ENCODE data around the gene TSKU.

DNA sequence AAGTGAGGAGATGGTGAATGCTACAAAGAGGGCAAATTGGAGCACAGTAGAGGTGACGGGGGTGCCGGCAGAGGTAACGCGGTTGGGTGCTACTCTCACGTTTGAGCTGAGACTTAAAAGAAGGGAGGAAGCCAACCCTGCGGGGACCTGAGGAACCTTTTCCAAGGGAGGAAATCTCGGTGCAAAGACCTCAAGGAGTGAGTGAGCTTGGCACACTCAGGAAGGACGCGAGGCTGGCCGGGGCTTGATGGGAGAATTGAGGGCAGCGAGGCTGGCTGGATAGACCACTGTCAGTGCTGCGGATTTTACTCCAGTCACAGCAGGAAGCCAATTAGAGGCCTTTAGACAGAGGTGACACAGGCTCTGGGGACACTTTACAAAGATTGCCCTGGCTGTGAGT is 25.0 kb downstream of the TSKU start:
- TF ChIP-seq, protein P1, sequence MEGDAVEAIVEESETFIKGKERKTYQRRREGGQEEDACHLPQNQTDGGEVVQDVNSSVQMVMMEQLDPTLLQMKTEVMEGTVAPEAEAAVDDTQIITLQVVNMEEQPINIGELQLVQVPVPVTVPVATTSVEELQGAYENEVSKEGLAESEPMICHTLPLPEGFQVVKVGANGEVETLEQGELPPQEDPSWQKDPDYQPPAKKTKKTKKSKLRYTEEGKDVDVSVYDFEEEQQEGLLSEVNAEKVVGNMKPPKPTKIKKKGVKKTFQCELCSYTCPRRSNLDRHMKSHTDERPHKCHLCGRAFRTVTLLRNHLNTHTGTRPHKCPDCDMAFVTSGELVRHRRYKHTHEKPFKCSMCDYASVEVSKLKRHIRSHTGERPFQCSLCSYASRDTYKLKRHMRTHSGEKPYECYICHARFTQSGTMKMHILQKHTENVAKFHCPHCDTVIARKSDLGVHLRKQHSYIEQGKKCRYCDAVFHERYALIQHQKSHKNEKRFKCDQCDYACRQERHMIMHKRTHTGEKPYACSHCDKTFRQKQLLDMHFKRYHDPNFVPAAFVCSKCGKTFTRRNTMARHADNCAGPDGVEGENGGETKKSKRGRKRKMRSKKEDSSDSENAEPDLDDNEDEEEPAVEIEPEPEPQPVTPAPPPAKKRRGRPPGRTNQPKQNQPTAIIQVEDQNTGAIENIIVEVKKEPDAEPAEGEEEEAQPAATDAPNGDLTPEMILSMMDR (IDR thresholded peaks at IDR 0.05; ENCODE audit: insufficient read depth, low read length), result no peak
- TF ChIP-seq POLR2AphosphoS5 (IDR thresholded peaks at IDR 0.05; ENCODE audit: low read depth), result no peak
- no peak for TF ChIP-seq GABPA (IDR thresholded peaks at IDR 0.05; ENCODE audit: low read depth)
